Stomach (tissue), 9 donors: ENCODE results near the gene USH1G. TPM values are rescaled to one million over a fixed set of nuclear protein-coding genes. Genes with fewer than 3 reads are reported as not detected.
"Not testable (repeated sequence)": the region's sequence is repeated elsewhere in the genome, so short reads cannot be mapped to it uniquely, and the experiment has no call there.

ENCODE experiments used
- DNase-seq, 2 donors: peaks; one replicate each; pipeline versions ENCODE4 v3.0.0 to v3.0.0-alpha.2; 2013 to 2019
- H3K27ac ChIP-seq, 5 donors: fragments of 200-600 bp in 4 of 5; sonication (generic) in 4 of 5; one replicate each; pipeline ENCODE4 v1.5.1; 2013 to 2019; ENCODE audit warnings: mild to moderate bottlenecking in 1 of 5, moderate library complexity in 1 of 5
- H3K27me3 ChIP-seq, 3 donors: fragments of 200-600 bp; sonication (generic); one replicate each; pipeline ENCODE4 v1.5.1; 2017 to 2019; ENCODE audit warnings: mixed run types in 1 of 3
- H3K36me3 ChIP-seq, 4 donors: fragments of 200-600 bp; sonication (generic); 1 replicate in 3 of 4; 2 replicates in 1 of 4; pipeline ENCODE4 v1.5.1; 2016 to 2019
- H3K4me1 ChIP-seq, 4 donors: fragments of 200-600 bp; sonication (generic); one replicate each; pipeline ENCODE4 v1.5.1; 2016 to 2019
- H3K4me3 ChIP-seq, 4 donors: fragments of 200-600 bp; sonication (generic) in 3 of 4; one replicate each; pipeline ENCODE4 v1.5.1; 2016 to 2019; ENCODE audit warnings: mild to moderate bottlenecking in 1 of 4
- H3K9me3 ChIP-seq, 4 donors: fragments of 200-600 bp; sonication (generic); one replicate each; pipeline ENCODE4 v1.5.1; 2016 to 2019
- EP300 ChIP-seq: sonication (generic); formaldehyde crosslinking; IDR thresholded peaks from one replicate; pipeline ENCODE4 v1.6.1; 2017; ENCODE audit warnings: antibody characterized with exemption
- POLR2A ChIP-seq, 4 donors: fragments of 450-650 bp; IDR thresholded peaks; one replicate each; pipeline ENCODE4 v1.6.1; 2016; ENCODE audit warnings: antibody characterized with exemption in 4 of 4, control low read depth in 2 of 4, mild to moderate bottlenecking in 1 of 4, moderate library complexity in 1 of 4
- POLR2AphosphoS5 ChIP-seq, 3 donors: sonication (generic); formaldehyde crosslinking; IDR thresholded peaks; one replicate each; pipeline ENCODE4 v1.6.1; 2016; ENCODE audit warnings: antibody characterized with exemption in 3 of 3
- WGBS, 5 donors: extraction: QIAGEN DNeasy Blood & Tissue Kit in 3 of 5; methylation state at CpG; one replicate each; pipeline versions ENCODE4 v1.1.5 to v1.1.7; 2013 to 2018; 5-methylcytosine and 5-hydroxymethylcytosine counted together
- intact Hi-C: fragments of 100-400 bp; cut with DNase I; formaldehyde crosslinking; loops from one replicate; pipeline ENCODE4 v1.15.1; 2023; ENCODE audit warnings: low total_unique reads
- polyA plus RNA-seq, 3 donors: library from polyadenylated mRNA; stranded (reverse); fragments of 200-250 nt; gene quantifications; one replicate each; pipeline ENCODE4 v1.2.3, GENCODE V29; 2013
- total RNA-seq, 5 donors: library from RNA; depleted of rRNA; stranded (reverse); fragments of >200 nt; gene quantifications; one replicate each; pipeline versions ENCODE4 v1.1.0 to v1.2.3, GENCODE V29; 2014 to 2016
- TF ChIP-seq, protein P1 (sequence below), 7 experiments: fragments of 450-650 bp in 4 of 7; fragments of 200-600 bp in 3 of 7; sonication (generic) in 3 of 7; IDR thresholded peaks; one replicate each; pipeline ENCODE4 v1.5.1; 2016 to 2019; ENCODE audit warnings: antibody characterized with exemption in 7 of 7, control low read depth in 2 of 7, mild to moderate bottlenecking in 1 of 7
- donor health status: healthy with polysubstance abuse.
- donor health status: Bipolar disorder and iron deficiency.
- donor health status: healthy.

Gene USH1G
- total and polyA plus RNA-seq, 8 donors = 0.18 to 1.0 TPM; not detected in 6

DNA sequence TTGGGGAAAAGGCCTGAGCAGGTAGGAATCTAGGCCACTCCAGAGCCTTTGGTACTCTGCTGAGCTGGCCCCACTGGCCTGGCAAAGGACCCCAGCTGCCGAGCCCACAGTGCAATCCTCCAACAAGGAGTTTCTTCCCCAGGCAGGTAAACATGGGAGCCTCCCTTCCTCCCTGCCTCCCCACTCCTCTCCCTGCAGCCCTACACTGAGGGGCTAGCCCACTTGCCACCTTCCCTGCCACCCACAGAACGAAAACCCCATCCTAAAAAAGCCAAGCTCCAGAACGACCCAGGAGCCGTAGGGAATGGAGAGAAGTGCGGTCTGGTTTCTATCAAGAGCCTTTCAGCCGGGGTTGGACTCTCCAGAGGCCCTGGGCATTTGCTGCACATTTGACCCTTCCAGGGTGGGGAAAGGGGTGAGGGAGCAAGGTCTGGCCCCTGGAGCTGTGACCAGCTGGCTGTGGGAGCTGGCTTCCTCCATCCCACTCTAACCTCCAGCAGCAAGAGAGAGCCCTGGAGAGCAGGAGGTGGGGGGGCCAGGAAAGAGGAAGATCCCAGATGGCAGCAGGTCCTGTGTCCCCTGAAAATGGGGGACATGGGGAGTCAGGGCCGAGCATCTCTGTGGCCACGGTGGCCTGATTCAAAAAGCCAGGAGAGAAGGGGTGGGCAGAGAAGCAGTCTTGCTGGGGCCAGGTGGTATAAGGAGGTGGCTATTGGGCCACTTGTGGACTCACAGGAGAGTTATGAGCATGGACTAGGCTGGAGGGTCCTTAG lies 48.2 kb upstream of the USH1G start:
- Histone ChIP-seq H3K36me3 (no peaks in the 10 kb centered on the region), H3K9me3 (no peaks in the 10 kb centered on the region), H3K4me3 (peak overlapping the region; percentile 58 to 85 (median 70)), H3K27me3 (peaks cover 0 to 50% (median 12%) of the 10 kb centered on the region in 3 donors), H3K4me1 (peaks cover 27 to 77% (median 65%) of the 10 kb centered on the region in 4 donors), H3K27ac (peak overlapping the region; percentile 87 to 99 (median 91))
- no peak for DNase-seq
- 30 to 54% (median 52%) methylated on average over 8 of the region's 8 CpGs for WGBS, 5 donors
- intact Hi-C loops = no loop called here
- no peak for TF ChIP-seq POLR2A (IDR thresholded peaks at IDR 0.05)
- TF ChIP-seq, protein P1, sequence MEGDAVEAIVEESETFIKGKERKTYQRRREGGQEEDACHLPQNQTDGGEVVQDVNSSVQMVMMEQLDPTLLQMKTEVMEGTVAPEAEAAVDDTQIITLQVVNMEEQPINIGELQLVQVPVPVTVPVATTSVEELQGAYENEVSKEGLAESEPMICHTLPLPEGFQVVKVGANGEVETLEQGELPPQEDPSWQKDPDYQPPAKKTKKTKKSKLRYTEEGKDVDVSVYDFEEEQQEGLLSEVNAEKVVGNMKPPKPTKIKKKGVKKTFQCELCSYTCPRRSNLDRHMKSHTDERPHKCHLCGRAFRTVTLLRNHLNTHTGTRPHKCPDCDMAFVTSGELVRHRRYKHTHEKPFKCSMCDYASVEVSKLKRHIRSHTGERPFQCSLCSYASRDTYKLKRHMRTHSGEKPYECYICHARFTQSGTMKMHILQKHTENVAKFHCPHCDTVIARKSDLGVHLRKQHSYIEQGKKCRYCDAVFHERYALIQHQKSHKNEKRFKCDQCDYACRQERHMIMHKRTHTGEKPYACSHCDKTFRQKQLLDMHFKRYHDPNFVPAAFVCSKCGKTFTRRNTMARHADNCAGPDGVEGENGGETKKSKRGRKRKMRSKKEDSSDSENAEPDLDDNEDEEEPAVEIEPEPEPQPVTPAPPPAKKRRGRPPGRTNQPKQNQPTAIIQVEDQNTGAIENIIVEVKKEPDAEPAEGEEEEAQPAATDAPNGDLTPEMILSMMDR (IDR thresholded peaks at IDR 0.05) = no peak
- TF ChIP-seq POLR2AphosphoS5 (IDR thresholded peaks at IDR 0.05) = no peak
- no peak for TF ChIP-seq EP300

DNA sequence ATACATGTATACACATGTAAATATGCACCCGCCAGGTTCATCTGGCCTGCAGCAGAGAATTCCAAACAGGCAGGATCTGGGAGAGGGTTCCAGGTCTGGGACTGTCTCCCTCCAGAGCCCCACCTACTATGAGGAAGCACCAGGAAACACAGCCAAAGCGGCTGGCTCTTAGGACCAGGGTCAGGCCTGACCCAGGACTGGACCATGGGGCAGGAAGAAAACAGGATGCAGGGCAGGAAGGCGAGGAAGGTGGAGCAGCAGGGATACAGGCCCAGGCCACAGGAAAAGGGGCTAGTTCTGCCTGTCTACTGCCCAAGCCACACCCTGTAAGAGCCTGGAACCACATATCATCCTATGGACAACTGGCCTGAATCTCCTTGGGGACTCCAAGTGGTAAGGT lies 47.3 kb upstream of the USH1G start:
- DNase-seq = no peak
- intact Hi-C loops = no loop called here
- peak overlapping the region; percentile 58 to 85 (median 70) for H3K4me3 ChIP-seq
- peak overlapping the region; percentile 87 to 99 (median 91) for H3K27ac ChIP-seq
- H3K27me3 ChIP-seq = peaks cover 0 to 48% (median 12%) of the 10 kb centered on the region in 3 donors
- peaks cover 27 to 80% (median 67%) of the 10 kb centered on the region in 4 donors for H3K4me1 ChIP-seq
- no peaks in the 10 kb centered on the region for H3K9me3 ChIP-seq
- H3K36me3 ChIP-seq = no peaks in the 10 kb centered on the region
- 26 to 59% (median 39%) methylated on average over 3 of the region's 3 CpGs for WGBS, 5 donors
- TF ChIP-seq, protein P1 (IDR thresholded peaks at IDR 0.05) = no peak
- TF ChIP-seq POLR2AphosphoS5 (IDR thresholded peaks at IDR 0.05) (no peak), POLR2A (IDR thresholded peaks at IDR 0.05) (no peak), EP300 (no peak)

DNA sequence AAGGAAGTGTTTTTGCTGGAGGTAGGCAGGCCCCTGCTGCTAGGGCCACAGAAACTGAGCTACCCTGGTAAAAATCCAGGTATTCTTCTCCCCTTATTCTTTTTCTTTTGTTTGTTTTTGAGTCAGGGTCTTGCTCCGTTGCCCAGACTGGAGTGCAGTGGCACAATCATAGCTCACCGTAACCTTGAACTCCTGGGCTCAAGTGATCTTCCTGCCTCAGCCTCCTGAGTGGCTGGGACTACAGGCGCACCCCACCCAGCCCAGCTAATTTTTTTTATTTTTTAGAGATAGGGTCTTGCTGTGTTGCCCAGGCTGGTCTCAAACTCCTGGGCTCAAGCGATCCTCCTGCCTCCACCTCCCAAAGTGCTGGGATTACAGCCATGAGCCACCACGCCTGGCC lies 46.4 kb upstream of the USH1G start:
- DNase-seq, intact Hi-C loops, H3K9me3 ChIP-seq, H3K4me3 ChIP-seq, H3K36me3 ChIP-seq: not testable (repeated sequence)
- Histone ChIP-seq H3K27me3 (peaks cover 0 to 41% (median 11%) of the 10 kb centered on the region in 3 donors), H3K27ac (peak overlapping the region; percentile 7 to 90 (median 71)), H3K4me1 (peaks cover 32 to 82% (median 74%) of the 10 kb centered on the region in 4 donors)
- 57 to 82% (median 67%) methylated on average over 5 of the region's 5 CpGs for WGBS, 5 donors

DNA sequence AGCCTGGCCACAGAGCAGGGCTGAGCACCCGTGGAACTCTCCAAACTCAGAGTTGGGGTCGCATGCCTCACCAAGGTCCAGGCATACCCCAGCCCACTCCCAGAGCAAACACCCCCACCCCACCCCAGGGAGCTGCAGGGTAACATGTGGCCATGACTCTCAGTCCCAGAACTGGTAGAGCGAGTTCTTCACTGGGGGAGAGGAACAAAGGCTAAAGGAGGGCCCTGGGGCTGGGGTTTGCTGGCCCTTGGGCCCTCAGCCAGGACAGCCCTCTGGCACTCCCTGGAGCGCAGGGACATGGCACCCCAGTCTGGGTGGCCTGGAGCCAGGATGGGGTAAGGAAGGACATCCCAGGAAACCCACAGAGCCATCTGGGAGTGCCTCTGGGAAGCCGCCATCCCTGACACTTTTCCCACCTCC lies 45.3 kb upstream of the USH1G start:
- no peak overlapping the region for H3K4me3 ChIP-seq
- peak overlapping the region; percentile 64 to 90 (median 81) for H3K27ac ChIP-seq
- TF ChIP-seq POLR2AphosphoS5 (IDR thresholded peaks at IDR 0.05) (peak in 2 of 3 donors; percentile 50 to 53), POLR2A (IDR thresholded peaks at IDR 0.05) (no peak), EP300 (no peak)
- TF ChIP-seq, protein P1 (IDR thresholded peaks at IDR 0.05) = no peak
- H3K36me3 ChIP-seq = peaks cover 0 to 10% (median 7%) of the 10 kb centered on the region in 4 donors
- H3K4me1 ChIP-seq = peaks cover 27 to 78% (median 68%) of the 10 kb centered on the region in 4 donors
- 27 to 64% (median 40%) methylated on average over 3 to 5 of the region's 5 CpGs for WGBS, 5 donors
- intact Hi-C loops = no loop called here
- H3K27me3 ChIP-seq = peaks cover 0 to 30% (median 9%) of the 10 kb centered on the region in 3 donors
- DNase-seq = peak; percentile 88
- no peaks in the 10 kb centered on the region for H3K9me3 ChIP-seq
